Stomach (tissue), 4 donors: Measurements from ENCODE around the gene WWC2.

ENCODE experiments used
- CTCF ChIP-seq, 7 experiments: fragments of 450-650 bp in 4 of 7; fragments of 200-600 bp in 3 of 7; sonication (generic) in 3 of 7; IDR thresholded peaks; one replicate each; pipeline ENCODE4 v1.5.1; 2016 to 2019; ENCODE audit warnings: antibody characterized with exemption in 7 of 7, control low read depth in 2 of 7, mild to moderate bottlenecking in 1 of 7
- EP300 ChIP-seq: sonication (generic); formaldehyde crosslinking; IDR thresholded peaks from one replicate; pipeline ENCODE4 v1.6.1; 2017; ENCODE audit warnings: antibody characterized with exemption
- POLR2AphosphoS5 ChIP-seq, 3 donors: sonication (generic); formaldehyde crosslinking; IDR thresholded peaks; one replicate each; pipeline ENCODE4 v1.6.1; 2016; ENCODE audit warnings: antibody characterized with exemption in 3 of 3

- TF ChIP-seq CTCF (IDR thresholded peaks at IDR 0.05) (no peak), POLR2AphosphoS5 (IDR thresholded peaks at IDR 0.05) (no peak), EP300 (no peak)
Observed at GRCh38 chr4:183356931-183357675, 258.0 kb downstream of the WWC2 start.
